Activated CD8-positive, alpha-beta memory T cell treated with anti-CD3 and anti-CD28 coated beads for 24 hours (primary cell): ENCODE data around the gene STK17A.

Experiments used
- DNase-seq: peaks from one replicate; pipeline ENCODE4 v3.0.0-alpha.2; 2020

Gene STK17A

DNA sequence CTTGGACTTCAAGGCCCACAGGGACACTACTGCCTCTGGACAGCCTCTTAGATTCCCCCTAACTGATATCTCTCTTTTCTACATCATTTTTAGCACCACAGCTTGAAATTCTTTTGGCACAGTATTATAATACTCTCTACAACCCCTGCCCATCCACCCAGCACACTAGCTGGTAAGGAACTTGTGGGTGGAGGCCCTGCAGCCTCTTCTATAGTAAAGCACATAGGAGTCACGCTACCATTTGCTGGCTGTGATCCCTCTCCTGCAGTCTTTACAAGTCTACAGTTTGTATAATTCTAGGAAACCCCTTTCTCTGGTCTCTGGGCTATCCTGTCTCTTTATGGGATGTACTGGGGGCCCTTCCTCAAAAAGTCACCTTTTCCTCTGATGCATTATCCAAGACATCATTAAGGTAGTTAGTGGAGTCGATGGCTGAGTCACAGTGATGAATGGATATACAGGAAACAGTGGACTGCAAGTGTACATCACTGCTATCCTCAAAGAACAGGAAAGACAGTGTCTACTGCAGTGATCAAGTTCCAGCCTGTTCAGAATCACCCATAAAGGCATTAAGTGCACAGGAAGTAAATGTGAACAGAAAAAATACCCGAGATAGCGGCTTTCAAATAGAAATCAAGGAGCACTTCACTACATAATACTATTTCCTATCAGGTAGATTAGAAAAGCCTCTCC is 54.4 kb downstream of the STK17A start:
- no peak for DNase-seq

DNA sequence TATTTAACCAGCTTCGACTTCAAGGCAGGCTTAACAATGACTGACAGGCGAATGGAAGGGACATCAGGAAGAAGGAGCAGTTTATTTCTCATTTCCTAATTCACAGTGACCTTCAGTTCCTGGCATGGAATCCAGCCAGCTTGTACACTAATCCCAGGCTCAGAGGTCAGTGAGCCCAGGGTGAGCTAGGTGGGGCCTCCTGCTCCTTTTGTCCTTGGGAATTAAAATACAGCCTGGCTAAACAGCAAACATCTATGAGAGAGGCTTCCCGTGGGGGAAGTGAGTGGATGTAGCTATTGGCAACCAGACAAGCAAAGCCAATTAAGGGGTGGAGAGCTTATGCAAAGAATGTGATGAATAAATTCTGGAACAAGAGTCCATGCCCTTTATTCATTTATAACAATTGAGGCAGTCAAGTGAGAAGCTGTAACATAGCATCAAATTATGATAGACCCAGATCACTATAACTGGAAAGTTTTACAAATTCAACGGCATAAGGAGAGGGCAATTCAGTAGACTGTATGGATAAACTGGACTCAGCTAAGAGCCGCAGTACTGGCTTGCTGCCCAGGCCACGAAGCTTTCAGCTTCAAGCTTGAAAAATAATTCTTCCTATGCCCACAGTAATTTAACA is 57.1 kb downstream of the STK17A start:
- no peak for DNase-seq

DNA sequence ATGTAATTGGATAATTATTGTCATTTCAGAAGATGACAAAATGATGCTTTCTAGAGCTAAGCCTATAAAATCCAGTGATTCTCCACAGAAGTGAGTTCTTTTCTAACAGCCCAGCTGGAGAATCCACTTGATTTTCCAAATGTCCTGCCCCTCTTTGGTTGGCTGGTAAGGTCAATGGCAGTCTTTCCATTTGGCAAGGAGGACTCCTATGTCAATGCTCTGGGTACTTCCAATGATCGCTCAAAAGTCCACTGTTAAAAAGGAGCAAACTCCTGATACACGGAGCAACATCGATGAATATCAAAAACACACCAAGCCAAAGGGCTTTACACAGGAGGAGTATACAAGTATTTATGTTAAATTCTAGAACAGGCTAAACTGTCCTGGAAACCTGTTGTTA is 57.8 kb downstream of the STK17A start:
- DNase-seq = no peak

DNA sequence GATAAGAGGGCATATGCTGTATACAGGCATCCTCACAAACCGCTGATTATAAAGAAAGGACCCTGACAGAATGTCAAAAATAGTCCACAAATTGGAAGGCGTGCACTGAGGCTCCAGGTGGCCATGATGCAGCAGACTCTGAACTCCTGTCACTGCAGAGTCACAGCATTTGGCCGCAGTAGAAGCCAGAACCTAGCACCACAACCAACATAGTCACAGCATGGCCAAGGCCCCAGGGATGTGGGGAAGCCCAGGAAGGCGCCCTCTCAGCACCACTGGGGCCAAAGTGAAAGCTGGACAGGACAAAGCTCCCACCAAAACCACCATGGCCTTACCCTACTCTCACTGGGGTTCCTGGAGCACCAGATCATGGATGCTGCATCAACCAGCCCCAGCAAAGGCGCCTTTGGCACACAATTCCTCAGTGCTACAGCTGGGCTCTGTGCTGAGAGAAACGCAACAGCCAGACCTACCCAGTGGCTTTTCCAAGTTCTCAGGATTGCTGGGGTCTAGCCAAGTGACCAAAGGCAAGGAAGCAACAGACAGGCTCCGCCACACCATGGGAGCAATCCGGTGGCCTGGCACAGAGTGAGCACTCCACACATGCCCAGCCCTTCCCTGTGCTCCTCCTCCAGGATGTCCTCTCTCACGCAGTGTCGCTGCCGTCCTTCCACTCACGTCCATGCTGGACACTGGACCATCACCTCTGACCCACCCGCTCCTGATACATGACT is 60.2 kb downstream of the STK17A start:
- DNase-seq = no peak

DNA sequence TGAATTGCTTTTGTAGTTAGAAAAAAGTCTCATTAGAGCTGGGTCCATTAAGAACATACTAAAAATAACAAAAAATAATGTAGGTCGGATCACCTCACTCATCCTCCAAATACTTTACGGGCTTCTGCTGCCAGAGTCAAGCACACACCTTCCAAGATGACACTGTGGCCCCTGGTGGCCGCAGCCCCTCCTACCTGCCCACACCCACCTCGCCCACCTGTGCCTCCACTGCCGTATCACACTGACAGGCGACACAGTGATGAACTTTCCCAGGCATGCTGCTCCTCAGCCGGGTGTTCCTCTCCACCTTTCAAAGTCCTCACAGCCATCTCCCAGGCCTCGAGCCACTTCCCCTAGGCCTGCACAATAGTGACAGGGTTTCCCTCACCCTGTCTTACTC is 60.9 kb downstream of the STK17A start:
- no peak for DNase-seq

DNA sequence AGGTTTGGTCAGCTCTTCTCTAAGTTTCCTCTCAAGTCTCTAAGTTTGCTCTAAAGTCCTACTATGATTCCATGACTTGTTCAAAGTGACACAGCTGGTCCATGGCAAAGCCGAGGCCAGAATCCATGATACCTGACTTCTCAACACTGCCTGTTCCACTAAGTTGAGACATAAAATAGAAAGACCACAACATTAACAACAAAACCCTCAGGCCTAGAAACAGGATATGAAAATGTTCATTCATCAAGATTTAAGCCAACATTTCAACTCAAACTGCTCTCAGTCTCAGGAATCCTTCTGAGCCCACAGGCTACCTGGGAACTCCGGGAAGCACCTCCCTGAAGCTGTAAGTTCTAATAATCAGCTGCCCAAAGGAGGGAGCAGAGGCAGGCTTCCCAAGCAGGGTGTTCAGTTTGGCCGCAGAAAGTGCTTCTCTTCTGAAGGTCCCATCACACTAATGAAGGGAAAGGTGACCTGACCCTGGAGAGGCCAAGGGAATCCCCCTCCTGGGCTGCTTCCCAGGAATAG is 62.9 kb downstream of the STK17A start:
- no peak for DNase-seq

DNA sequence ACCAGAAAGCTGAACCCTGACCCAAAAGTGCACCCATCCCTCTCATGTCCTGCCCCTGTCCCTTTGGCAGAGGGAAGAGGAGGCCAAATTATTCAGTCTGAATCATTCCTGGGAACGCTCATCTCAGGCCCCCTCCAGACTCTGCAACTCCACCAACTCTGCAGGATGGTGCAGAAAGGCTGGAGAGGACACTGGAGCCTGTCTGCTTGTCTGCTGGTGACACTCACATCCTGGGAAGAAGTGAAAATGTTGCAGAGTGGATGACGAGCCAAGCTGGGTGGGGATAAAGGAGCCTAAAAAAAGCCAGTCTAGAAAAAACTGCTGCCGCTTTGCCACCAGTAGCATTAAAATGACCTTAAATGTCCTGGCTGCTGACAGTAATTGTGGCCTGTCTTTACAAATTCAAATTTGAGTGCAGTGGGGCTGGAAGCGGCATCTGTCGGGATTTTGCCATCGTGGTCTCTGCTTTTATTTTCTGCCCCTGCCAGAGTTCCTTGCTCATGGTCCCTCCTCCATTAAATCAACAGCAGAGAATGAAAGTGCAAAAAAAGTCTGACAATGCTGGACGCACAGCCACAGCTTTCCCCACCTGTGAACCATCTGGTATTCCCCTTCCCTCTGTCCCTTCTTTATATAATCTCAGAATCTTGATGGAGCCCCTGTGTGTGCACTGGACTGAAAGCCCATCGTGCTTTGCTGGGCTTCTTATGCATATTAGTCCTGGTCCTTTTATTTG is 63.9 kb downstream of the STK17A start:
- DNase-seq = no peak

DNA sequence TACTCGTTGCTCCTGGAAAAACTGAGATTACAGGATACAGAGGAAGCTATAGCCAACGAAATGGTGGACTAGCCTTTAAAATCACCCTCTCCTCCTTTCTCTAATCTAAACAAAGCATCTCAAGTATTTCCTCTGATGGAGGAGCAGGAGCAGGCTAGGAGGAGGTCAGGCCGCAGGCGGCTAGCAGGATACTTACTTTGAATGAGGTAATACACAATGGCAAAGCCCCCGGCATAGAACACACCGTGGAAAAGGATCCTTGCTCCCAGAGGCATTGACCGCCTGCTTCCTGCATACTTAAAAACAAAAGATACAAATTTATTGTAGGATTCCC is 64.4 kb downstream of the STK17A start:
- no peak for DNase-seq

DNA sequence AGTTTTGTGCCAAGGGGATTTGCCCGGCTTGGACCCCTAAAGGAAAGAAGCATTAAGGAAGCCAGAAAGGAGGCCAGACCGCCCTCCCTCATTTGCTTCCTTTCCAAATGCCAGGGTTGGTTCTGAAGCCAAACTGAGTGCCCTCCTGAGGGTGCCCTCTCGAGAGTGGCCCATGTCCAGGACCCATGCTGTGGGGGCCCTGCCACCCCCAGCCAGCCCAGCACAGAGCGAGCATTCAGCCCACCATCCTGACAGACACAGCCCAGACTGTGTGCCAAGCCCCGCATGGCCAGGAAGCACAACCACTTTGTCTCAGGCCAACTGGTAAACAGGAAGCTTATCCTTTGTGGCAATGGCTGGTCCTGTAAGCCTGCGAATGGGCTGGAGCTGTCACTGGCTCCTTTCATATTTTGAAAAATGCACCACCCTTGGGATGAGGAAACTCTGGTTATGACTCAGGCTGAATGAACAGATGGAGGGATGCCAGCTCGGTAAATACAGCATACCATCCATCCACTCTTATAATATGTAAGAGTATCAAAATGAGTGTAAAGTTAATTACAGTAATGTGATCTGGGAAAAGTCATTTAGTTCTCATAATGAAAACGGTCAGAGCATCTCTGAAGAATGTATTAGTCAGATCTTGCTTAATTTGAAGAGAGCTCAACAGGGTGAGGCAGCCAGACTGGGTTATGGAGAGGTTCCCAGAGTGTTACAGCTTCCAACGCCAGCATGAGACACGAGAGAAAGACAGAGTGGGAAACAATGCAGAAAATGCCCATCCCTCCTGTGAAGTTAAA is 65.0 kb downstream of the STK17A start:
- DNase-seq = peak; percentile 80

DNA sequence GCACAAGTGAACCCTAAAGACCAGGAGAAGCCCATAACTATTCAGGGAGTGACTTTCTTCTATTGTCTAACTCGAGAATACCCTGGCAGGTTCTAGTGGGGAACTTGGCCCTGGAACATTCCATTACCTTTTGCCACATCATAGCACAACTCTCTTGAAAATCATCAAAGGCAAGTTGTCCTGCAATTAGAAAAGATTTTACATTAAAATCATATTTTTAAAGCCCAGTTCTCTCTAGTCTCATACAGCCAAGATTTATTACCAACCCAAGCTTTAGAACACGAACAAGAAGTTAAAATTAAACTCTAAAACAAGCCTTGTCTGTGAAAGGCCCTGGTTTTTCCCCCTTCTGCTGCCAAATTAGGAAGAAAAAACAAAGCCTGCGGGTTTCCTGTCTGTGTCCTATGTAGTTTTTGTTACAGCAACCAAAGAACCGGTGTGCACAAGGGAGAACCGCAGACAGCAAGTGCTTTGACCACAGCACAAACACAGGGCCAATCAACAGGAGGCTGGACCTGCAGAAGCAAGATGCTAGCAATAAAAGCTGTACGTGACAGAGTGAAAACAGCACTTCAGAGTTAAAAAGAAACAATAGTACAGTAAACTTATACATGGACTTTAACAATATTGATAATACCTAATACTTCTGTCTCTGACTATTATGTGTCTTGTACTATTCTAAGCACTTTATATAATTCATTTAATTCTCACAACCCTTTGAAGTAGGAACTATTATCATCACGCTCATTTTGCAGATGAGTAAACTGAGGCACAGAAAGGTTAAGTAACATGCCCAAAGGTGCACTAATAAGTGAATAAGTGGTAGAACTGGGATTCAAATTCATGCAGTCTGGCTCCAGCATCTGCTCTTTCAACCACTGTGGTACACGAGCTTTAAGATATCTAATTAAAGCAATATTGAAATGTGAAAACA is 65.8 kb downstream of the STK17A start:
- no peak for DNase-seq

DNA sequence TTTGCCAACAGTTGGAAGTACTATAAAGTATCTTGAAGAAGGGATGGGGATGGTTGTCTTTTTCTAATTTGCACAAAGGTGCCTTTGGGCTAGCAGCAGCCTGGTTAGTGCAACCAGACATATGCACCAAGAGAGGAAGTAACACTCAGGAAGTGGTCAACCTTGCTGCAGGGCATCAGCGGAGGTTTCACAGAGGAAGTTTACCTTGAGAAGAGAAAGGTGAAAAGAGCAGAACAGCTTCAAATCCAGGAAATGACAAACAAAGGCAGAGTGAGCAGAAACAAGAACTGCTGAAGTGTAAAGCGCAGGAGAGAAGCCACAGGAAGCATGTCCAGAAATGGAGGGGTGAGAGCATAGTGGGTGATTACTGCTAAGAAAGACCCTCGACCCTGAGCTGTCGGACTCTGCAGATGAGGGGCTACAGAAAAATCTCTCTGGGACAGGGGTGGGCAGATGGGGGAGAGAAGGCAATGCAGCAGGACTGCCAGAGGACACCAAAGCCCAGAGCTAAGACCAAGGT is 66.9 kb downstream of the STK17A start:
- no peak for DNase-seq

DNA sequence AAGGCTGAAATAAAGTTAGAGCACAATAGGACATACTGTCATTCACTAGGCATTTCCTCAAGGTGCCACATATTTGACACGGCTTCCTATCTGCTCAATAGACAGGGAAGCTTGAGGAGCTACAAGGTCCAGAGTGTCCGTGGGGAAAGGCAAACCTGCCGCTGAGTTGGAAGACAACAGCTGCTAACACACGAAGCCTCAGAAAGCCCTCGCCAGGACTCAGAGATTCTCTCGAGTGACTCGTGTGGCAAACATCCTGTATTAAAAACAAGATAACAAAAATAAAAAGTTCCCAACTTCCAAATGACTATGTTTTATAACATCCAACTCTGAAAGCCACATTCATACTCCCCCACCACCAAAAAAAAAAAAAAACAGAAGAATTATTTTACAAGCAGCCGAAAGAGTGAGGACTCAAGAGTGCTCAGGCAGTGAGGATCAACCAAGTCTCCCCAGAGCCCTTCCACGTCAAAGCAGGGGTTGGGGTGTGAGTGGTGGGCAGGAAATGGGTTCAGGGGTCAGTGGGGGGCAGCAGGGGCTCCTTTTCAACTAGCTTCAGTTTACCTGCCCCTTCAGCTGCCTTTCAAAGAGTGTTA is 67.6 kb downstream of the STK17A start:
- no peak for DNase-seq

DNA sequence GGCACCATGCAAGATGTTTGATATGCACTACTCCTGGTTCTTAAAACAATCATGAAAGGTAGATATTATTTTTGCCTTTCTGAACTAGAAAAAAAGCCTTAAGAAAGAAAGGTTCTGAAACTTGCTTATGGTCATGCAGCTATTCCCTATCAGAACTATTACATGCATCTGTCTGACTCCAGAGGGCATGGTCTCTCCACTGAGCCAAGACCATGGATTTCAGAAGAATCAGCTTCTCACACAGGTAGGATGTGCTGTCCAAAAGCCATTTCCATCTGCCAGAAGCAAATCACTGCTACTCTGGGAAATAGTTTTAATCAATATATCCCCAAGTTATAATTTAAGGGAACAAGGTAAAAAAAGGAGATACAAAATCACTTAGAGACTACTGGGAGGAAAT is 69.5 kb downstream of the STK17A start:
- DNase-seq = no peak

DNA sequence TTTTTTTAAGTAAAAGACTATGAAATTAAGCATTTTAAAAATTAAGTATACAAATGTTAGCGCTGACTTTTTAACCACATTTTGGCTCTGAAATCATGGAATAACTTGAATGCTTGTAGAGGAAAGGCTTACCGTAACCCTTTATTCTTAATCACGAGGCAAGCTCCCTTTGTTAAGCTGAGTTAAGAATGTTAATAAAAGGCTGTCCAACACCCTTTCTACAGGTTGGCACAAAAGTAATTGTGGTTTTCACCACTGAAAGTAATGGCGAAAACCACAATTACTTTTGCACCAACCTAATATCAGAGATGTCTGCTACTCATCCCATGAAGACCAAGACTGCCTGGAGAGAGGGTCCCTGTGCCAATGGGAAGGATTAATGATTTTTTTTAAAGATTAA is 70.6 kb downstream of the STK17A start:
- DNase-seq = no peak

DNA sequence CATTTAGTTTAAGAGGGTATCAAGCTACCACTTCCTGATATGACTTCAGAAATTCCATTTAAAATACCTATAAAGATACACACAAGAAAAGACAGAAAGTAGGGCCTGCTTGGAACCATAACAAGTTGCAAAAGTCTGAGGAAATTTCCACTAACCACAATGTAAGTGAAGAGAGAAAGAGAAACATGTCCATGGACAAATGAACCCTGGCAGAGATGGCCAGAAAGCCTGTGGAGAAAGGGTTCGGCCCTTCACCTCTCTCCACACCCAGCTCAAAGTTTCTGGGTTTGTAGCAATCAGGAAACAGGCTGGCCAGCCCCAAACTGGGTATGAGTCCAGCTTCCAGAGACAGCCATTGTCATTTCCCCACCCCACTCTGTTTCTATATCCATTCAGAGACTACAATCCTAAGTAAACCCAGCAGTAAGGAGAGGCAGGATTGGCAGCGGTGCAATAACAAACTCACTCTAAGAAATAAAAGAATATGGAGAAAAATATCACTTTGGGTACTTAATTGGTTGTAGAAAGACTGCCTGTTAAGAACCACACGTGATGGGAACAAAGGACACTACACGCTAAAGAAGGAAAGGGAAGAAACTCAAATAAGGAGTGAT is 71.1 kb downstream of the STK17A start:
- no peak for DNase-seq

DNA sequence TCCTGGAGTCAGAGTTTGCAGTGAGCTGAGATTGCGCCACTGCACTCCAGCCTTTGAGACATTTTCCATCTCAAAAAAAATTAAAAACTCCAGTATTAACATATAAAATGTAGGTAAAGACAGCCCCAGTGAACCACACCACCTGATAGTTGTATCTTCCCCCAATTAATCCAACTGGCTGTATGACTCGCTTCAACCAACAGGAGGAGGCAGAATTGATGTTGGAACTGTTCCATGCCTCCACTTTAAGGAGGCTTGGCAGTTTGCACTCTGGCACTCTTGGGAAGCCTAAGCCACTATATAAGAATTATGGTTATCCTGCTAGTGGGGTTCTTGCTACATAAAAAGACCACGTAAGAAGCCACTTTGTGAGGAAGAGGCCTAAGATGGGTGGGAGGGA is 72.7 kb downstream of the STK17A start:
- no peak for DNase-seq

DNA sequence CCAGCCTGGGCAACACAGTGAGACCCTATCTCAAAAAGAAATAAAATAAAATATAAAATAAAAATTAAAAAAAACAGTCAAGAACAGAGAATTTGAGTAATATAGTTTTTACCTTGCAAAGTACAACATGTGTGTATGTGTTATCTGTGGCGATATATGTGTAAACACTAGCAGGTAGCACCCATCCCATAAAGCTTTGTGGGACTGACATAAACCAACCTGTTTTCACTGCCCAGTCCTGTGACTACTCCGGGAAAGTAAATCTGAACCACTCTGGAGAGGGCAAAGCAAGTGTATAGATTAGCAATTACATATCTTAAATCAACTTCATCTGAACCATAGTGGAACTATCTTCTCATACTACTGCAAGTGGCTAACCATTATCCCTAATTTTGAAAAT is 74.1 kb downstream of the STK17A start:
- DNase-seq = no peak

DNA sequence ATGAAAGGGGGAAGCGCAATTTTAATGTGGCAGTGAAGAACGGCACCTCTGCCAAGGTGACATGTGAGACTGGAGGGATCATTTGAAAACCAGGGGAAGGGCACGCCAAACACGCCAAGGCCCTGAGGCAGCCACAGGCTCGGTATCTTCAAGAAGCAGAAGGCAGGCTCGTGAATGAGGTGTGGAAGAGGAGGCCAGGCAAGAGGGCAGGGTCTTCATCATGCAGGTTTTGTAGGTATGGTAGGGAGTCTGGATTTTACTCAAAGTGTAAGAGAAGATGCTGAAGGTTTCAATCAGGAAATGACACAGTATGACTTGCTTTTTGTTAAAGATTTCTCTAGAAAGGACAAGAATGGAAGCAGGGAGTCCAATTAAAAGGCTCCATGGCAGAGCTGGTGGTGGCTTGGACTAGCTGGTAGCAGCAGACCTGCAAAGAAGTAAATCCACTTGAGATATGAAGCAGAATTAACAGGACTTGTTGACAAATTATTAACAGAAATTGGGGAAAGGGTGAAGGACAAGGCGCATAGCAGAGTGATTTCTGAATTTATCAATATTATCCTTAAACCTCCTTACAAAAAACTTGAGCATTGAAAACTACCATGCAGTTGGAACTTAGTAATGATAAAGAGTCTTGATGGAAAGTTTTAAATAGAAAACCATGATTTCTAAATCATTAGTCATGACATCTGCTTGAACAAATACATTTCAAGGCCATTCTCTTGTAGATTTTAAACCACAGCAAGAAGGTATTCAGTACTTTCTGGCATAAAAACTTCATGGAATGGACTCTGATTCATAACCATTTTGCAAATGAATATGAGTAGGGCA is 76.0 kb downstream of the STK17A start:
- DNase-seq = no peak

DNA sequence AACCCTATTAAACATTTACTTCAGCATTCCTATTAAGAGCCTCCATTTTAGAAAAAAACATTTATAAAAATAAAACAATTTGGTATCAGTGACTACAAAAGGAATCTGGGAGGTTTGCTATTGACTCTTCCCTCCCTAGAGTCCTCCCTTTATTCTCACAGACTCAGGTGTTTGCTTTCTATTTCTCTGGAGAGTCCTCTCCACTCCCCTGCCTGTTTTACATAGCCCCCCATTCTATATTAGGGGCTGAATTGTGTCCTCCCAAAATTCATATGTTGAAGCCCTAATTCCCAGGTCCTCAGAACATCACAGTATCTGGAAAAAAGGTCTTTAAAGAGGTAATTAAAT is 76.6 kb downstream of the STK17A start:
- DNase-seq = no peak

DNA sequence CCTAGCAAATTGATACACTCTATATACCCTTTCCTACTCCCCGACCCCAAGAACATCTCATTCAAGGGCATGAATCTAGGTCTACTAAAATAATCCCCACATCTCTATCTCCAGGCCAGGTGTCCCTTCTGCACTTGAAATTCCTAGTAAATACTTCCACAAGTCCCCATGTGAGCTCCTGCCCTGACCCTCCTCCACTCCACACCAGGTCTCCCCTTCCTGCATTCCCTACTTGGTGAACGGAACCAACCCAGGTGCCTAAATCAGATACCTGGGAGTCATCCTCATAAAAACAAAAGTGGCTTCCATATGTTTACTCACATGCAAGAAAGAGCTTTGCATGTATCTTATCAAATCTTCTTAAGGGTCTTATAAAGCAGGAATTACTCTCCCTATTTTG is 77.2 kb downstream of the STK17A start:
- DNase-seq = no peak
